ENCODE results near the gene ESR1. TPM values are rescaled to one million over a fixed set of nuclear protein-coding genes. Genes with fewer than 3 reads are reported as not detected.

Gene ESR1
- total and polyA plus RNA-seq, 9 of the 15 experiments (the other 6 are each of a cell fraction or from before 2014, with no cell fraction given) = 0.03 to 0.27 (median 0.08) TPM; not detected in 1

DNA sequence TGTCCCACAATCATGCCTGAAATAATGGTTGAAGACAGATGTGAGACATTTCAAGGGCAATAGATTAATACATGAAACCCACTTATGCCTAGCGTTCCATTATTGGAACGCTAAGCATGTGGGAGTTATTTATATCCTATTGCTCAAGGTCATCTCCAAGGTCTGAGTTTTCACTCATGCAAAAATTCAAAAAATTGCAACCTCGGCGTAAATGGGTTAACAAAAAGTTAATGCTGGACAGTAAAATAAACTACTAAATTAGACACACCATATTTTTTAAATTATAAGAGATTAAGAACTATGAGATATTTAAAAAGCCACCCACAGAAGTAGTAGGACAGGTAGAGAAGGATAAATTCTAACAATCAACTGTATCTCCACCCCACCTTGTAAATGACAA, 98.4 kb downstream of the ESR1 start (continued):
- TF ChIP-seq, protein P1, sequence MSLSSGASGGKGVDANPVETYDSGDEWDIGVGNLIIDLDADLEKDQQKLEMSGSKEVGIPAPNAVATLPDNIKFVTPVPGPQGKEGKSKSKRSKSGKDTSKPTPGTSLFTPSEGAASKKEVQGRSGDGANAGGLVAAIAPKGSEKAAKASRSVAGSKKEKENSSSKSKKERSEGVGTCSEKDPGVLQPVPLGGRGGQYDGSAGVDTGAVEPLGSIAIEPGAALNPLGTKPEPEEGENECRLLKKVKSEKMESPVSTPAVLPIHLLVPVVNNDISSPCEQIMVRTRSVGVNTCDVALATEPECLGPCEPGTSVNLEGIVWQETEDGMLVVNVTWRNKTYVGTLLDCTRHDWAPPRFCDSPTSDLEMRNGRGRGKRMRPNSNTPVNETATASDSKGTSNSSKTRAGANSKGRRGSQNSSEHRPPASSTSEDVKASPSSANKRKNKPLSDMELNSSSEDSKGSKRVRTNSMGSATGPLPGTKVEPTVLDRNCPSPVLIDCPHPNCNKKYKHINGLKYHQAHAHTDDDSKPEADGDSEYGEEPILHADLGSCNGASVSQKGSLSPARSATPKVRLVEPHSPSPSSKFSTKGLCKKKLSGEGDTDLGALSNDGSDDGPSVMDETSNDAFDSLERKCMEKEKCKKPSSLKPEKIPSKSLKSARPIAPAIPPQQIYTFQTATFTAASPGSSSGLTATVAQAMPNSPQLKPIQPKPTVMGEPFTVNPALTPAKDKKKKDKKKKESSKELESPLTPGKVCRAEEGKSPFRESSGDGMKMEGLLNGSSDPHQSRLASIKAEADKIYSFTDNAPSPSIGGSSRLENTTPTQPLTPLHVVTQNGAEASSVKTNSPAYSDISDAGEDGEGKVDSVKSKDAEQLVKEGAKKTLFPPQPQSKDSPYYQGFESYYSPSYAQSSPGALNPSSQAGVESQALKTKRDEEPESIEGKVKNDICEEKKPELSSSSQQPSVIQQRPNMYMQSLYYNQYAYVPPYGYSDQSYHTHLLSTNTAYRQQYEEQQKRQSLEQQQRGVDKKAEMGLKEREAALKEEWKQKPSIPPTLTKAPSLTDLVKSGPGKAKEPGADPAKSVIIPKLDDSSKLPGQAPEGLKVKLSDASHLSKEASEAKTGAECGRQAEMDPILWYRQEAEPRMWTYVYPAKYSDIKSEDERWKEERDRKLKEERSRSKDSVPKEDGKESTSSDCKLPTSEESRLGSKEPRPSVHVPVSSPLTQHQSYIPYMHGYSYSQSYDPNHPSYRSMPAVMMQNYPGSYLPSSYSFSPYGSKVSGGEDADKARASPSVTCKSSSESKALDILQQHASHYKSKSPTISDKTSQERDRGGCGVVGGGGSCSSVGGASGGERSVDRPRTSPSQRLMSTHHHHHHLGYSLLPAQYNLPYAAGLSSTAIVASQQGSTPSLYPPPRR (CRISPR knock-in tag; IDR thresholded peaks at IDR 0.05; ENCODE audit: borderline replicate concordance) = no peak
- TF ChIP-seq EHMT2 (IDR thresholded peaks at IDR 0.05) (no peak), ARID4B (CRISPR knock-in tag; IDR thresholded peaks at IDR 0.05) (no peak)
